Measurements from ENCODE around the gene MAT1A. TPM values are rescaled to one million over a fixed set of nuclear protein-coding genes. Genes with fewer than 3 reads are reported as not detected.
"Not testable (repeated sequence)": the region's sequence is repeated elsewhere in the genome, so short reads cannot be mapped to it uniquely, and the experiment has no call there.

MAT1A gene
- total and polyA plus RNA-seq, 12 donors = 0.11 to 1.8 (median 0.26) TPM; not detected in 7

DNA sequence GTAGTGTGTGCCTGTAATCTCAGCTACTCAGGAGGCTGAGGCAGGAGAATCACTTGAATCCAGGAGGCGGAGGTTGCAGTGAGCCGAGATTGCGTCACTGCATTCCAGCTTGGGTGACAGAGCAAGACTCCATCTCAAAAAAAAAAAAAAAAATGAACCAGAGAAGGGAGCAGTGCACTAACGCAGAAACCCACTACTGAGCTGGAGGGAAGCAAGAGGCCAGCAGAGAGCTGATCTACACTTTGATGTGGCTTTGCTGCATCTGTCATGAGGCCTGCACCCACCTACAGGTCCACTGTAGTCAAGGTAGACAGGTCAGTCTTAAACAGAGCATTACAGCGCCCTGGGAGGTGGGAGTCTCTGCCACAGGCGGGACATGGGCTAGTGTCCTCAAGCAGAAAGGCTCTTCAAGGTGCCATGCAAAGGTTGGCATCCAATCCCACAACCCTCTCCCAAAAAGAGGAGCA, 30.0 kb downstream of the MAT1A start:
- intact Hi-C loops (cut with DNase I) = no loop called here
- TF ChIP-seq, protein P1, sequence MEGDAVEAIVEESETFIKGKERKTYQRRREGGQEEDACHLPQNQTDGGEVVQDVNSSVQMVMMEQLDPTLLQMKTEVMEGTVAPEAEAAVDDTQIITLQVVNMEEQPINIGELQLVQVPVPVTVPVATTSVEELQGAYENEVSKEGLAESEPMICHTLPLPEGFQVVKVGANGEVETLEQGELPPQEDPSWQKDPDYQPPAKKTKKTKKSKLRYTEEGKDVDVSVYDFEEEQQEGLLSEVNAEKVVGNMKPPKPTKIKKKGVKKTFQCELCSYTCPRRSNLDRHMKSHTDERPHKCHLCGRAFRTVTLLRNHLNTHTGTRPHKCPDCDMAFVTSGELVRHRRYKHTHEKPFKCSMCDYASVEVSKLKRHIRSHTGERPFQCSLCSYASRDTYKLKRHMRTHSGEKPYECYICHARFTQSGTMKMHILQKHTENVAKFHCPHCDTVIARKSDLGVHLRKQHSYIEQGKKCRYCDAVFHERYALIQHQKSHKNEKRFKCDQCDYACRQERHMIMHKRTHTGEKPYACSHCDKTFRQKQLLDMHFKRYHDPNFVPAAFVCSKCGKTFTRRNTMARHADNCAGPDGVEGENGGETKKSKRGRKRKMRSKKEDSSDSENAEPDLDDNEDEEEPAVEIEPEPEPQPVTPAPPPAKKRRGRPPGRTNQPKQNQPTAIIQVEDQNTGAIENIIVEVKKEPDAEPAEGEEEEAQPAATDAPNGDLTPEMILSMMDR (IDR thresholded peaks at IDR 0.05) = no peak
- H3K9me3 ChIP-seq = peaks cover 0 to 6% (median 0%) of the 10 kb centered on the region in 11 donors
- no peak for ATAC-seq
- H3K27ac ChIP-seq = no peak overlapping the region
- no peak overlapping the region for H3K4me3 ChIP-seq
- peaks cover 0 to 5% (median 0%) of the 10 kb centered on the region in 7 donors for H3K27me3 ChIP-seq
- WGBS, 2 donors = 94 to 98% methylated on average over 6 of the region's 6 CpGs
- no peaks in the 10 kb centered on the region for H3K36me3 ChIP-seq
- no peak for DNase-seq
- no peaks in the 10 kb centered on the region for H3K4me1 ChIP-seq

DNA sequence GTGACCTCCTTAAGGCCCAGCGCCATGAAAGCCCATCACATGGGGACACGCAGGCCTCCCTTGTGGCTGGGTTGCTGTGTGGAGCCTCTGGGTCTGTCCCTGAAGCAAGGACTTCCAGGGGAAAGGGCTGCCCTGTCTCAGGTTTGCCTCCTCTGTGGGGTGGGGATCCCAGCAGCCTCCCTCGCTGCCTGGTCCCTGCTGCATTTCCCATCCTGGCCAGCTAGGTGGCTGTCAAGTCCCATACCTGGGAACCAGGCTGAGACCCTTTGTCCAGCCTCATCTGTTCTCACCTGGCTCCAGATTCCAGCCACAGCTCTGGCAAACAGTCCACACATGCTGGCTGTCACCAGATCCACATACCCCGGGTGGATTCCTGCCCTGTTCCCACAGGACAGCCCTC, 32.7 kb downstream of the MAT1A start:
- intact Hi-C loops (cut with DNase I); H3K4me3 ChIP-seq; H3K9me3 ChIP-seq; DNase-seq; H3K4me1 ChIP-seq; H3K27me3 ChIP-seq; H3K36me3 ChIP-seq; H3K27ac ChIP-seq: not testable (repeated sequence)
- WGBS, 2 donors = 44 to 51% methylated on average over 4 of the region's 4 CpGs
- TF ChIP-seq, protein P1 (IDR thresholded peaks at IDR 0.05) = peak in 4 of 9 donors; percentile 15 to 39 (median 30)
- peak in 2 of 8 donors; percentile 27 for ATAC-seq

DNA sequence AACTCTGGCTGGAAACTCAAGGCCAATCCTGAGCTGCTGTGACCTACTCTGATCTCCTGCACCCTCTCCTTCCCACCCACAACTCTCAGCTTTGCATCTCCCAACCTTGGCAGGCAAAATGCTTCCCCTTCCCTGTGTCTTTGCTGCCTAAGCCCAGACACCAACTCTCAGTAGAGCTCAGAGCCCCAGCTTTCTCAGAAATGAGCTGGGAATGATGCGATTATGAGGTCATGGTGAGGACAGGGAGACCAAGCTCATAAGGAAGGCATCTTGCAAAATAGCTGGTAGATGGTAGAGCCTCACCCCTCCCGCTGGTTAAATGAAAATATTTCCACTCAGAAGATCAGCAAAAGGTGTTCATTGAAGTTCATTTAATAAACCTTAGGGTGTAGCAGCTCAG, 34.7 kb downstream of the MAT1A start:
- DNase-seq; H3K36me3 ChIP-seq; H3K9me3 ChIP-seq; H3K27ac ChIP-seq; H3K4me3 ChIP-seq; ATAC-seq; H3K27me3 ChIP-seq; intact Hi-C loops (cut with DNase I); H3K4me1 ChIP-seq: not testable (repeated sequence)
- WGBS, 2 donors = no CpG with 5 or more reads among the region's 2 CpGs

DNA sequence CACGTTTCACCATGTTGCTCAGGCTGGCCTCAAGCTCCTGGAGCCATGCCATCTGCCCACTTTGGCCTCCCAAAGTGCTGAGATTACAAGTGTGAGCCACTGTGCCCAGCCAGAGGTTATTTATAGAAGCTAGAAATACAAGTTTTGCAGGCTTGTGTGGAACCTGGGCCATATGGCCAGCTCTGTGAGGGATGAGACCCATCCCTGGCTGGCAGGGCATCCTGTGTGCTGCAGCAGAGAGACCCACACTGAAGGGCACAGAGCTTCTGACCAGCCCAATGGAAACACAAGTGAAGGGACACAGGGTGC, 35.5 kb downstream of the MAT1A start:
- H3K27ac ChIP-seq; DNase-seq; H3K36me3 ChIP-seq; H3K27me3 ChIP-seq; H3K4me1 ChIP-seq; H3K9me3 ChIP-seq; H3K4me3 ChIP-seq; intact Hi-C loops (cut with DNase I): not testable (repeated sequence)
- 15 to 37% methylated on average over 1 of the region's 1 CpG for WGBS, 2 donors
- peak in 6 of 8 donors; percentile 36 to 59 (median 51) for ATAC-seq

DNA sequence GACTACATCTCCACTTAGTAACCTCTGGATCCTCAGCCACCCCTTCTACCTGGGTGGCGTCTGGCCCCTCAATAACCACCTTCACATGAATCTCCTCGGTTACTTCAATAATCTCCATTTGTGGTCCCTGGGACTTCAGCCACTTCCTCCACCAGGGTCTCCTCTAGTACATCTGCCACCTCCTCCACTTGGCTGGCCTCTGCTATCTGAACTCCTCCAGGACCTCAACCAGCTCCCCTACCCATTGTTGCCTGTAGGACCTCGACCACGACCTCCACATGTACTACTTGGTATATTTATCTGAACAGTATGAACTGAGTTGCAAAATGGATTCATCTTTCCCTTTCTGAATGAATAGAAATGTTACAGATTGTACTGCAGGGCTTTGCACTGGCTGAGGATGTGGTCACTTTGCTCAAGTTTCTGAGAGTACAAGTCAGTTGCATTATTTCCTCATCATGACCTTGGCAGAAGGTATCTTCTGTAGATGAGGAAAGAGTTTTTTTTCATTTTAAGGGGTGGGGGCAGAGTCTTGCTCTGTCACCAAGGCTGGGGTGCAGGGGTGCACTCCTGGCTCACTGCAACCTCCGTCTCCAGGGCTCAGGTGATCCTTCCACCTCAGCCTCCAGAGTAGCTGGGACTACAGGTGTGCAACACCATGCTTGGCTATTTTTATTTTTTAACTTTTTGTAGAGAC, 36.0 kb downstream of the MAT1A start:
- TF ChIP-seq, protein P1 (IDR thresholded peaks at IDR 0.05) = no peak
- H3K27me3 ChIP-seq = peaks cover 0 to 5% (median 0%) of the 10 kb centered on the region in 7 donors
- DNase-seq (no peak), ATAC-seq (peak in 1 of 8 donors; percentile 22)
- H3K9me3 ChIP-seq = no peaks in the 10 kb centered on the region
- H3K27ac ChIP-seq = no peak overlapping the region
- peaks cover 0 to 7% (median 0%) of the 10 kb centered on the region in 9 donors for H3K4me1 ChIP-seq
- H3K36me3 ChIP-seq = no peaks in the 10 kb centered on the region
- 76 to 78% methylated on average over 5 of the region's 5 CpGs for WGBS, 2 donors
- no peak overlapping the region for H3K4me3 ChIP-seq
- intact Hi-C loops (cut with DNase I) = no loop called here

Data from heart right ventricle (tissue), 16 donors.